GM18505 (cell line): ENCODE measurements around the gene PPIP5K2.
A peak's percentile ranks its signal among the peaks of the same experiment; 100 is the strongest.

Experiments used
- ATAC-seq: cut with Tn5 transposase; IDR thresholded peaks from one replicate; pipeline ENCODE4 v1.9.1; 2021; ENCODE audit not compliant: unreplicated experiment
- POLR2A ChIP-seq: IDR thresholded peaks from 4 replicates; pipeline ENCODE4 v1.6.1; 2011; ENCODE audit warnings: borderline replicate concordance; ENCODE audit not compliant: insufficient read depth, insufficient read length; ENCODE audit errors: extremely low read depth

Gene PPIP5K2

DNA sequence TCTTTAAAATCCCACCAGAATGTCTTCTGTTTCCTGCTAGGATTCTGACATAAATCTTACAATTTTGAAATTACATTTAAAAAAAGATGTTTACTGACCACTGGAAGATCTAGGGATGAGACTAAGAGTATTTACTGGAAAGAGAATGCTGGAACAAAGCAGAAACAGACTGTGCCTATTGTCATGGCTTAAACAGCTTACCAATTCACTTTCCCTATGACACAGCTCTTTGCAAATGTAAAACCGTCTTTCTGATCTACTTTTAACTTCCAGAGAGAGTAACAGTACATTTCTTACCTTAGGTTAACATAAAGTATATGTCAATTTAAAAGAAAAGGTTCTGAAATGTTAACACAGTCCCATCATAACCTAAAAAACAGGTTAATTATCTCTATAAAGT is 10.8 kb upstream of the PPIP5K2 start:
- TF ChIP-seq POLR2A: no peak
- no peak for ATAC-seq

GRCh38 chr5:103110403-103110802 is 9.7 kb upstream of the PPIP5K2 start:
- TF ChIP-seq POLR2A: no peak
- ATAC-seq: no peak

DNA sequence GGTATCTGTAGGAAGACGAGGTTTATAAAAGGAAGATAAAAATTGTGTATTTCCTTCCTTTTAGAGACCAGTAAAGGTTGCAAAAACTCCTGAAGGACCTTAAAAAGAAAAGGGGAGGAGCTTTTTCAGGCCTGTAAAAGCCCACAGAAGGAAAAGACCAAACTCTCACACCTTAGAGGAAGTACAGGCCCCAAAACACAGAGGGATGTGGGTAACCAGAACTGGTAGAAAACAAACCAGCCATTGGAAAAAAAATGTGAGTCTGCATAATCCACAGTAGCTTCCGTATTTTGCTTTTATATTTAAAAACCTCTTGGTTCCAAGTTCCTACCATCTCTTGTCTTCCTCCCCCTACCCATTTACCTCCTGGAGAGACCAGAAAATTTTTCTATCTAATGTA is 8.6 kb upstream of the PPIP5K2 start:
- ATAC-seq: no peak
- no peak for TF ChIP-seq POLR2A

DNA sequence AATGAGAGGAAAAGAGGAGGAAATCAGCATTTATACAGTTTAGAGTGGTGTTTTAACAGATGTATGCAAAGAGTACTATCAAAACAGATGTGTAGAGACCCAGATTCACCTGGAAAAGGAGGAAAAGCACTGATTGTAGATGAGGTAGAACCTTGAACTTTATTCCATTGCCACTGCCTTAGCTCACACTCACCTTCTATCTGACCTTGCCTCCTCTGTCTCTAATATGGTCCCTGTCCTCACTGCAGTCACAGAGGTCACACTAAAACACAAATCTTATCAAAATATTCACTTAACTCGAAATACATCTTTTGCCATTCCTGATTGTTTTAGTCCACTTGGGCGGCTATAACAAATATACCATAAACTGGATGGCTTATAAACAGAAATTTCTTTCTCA is 7.2 kb upstream of the PPIP5K2 start:
- TF ChIP-seq POLR2A: no peak
- no peak for ATAC-seq

- ATAC-seq: no peak
- TF ChIP-seq POLR2A: no peak
These were observed 5.7 kb upstream of the PPIP5K2 start for GRCh38 chr5:103114440-103114839.

GRCh38 chr5:103117471-103117991 is 2.6 kb upstream of the PPIP5K2 start:
- no peak for ATAC-seq
- no peak for TF ChIP-seq POLR2A

DNA sequence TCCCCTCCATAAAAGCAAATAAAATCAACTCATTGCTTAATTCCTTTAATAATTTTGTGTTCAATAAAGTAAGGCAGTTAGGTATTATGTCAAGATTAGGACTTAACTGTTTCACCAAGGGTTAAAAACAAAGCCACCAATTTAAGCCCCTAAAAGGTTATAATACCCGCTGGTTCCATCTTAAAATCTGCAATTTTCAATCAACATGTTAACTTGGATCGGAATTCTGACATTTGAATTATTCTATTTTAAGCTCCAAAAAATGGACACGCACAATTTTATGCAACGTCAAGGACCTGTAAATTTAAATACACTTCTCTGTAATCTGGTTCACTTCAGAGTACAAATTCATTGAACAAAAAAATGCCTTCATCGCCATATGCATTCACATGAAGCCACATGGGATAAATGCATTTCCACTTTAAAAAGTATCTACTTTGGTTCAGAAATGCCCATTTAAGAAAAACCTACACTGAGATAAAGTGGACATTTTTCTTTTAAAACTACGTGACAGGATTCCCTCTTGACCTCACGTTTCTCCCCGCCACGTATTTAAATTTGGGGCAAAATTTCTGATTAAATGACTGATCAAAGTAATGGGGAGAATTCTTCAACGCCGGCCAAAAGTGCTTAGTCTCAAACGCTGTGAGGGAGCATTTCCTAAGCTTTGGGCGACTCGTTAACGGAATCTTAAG is 884 bp upstream of the PPIP5K2 start:
- no peak for ATAC-seq
- TF ChIP-seq POLR2A: no peak

- no peak for TF ChIP-seq POLR2A
These were observed 603 bp downstream of the PPIP5K2 start for GRCh38 chr5:103120607-103121200.

GRCh38 chr5:103122242-103122641 is 2.1 kb downstream of the PPIP5K2 start:
- no peak for TF ChIP-seq POLR2A
- no peak for ATAC-seq

More at GRCh38 chr5:103120607-103121200, 603 bp downstream of the PPIP5K2 start:
- peak; percentile 2 for ATAC-seq

DNA sequence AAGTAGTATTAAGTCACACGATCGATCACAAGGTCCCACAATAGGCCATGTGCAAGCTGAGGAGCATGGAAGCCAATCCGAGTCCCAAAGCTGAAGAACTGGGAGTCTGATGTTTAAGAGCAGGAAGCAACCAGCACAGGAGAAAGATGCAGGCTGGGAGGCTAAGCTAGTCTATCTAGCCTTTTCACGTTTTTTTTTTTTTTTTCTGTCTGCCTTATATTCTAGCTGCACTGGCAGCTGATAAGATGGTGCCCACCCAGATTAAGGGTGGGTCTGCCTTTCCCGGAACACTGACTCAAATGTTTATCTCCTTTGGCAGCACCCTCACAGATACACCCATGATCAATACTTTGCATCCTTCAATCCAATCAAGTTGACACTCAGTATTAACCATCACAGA is 6.5 kb downstream of the PPIP5K2 start:
- no peak for TF ChIP-seq POLR2A
- ATAC-seq: no peak

DNA sequence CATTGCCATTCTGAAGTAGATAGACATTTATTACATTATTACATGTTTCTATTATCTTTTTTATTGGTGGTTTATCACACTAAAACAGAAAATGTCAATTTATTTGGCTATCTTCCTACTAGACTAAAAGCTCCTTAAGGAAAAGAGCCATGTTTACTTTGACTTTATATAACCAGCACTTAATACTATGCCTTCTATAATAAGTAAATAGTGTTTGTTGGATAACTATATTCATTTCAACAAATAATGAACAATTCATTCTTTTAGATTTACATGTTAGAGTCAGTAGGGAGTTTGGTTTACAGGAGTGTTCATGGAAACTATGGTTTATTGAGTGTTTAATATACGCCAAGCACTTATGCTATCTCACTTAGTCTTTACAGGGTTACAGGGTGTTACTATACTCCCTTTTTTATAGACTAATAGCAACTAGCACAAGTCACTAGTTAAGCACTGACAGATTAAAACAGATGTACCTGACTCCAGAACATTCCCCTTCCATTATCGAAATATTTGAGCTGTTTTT is 7.3 kb downstream of the PPIP5K2 start:
- no peak for TF ChIP-seq POLR2A
- no peak for ATAC-seq

DNA sequence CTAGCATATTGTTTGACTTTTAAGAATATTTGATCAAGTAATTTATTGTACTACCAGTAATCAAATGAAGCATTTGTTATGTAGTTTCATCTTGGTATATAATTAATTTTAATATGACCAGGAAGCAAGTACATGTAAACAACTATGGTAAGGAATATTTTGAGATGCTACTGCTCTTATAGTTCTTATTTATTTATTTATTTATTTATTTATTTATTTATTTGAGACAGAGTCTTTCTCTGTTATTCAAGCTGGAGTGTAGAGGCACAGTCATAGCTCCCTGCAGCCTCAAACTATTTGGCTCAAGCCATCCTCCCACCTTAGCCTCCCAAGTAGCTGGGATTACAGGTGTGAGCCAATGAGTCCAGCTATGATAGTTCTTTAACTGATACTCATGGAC is 8.1 kb downstream of the PPIP5K2 start:
- no peak for ATAC-seq
- no peak for TF ChIP-seq POLR2A

DNA sequence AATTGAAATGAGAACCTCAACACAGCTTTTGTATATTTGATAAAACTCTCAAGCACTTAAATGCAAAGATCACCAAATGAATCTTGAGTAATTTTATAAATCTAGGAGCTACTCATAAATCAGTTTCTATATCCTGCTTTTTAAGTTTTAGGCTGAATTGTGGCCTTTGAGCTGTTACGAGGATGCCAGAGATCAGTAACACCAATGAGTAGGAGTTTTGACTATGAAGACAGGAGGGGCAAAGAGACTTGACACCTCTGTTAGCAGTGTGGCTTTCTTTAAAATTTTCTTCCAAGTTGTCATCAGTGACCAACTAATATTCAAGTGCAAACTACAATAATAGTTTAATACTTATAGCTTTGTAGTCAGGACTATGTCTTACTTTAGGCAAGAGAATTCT is 12.6 kb downstream of the PPIP5K2 start:
- TF ChIP-seq POLR2A: no peak
- ATAC-seq: no peak

- TF ChIP-seq POLR2A: no peak
- no peak for ATAC-seq
These were observed 13.1 kb downstream of the PPIP5K2 start for GRCh38 chr5:103133231-103133630.
